Epithelial cell of proximal tubule (primary cell): Measurements from ENCODE around the gene WAPL. TPM values are rescaled to one million over a fixed set of nuclear protein-coding genes. Genes with fewer than 3 reads are reported as not detected.

Experiments used
- DNase-seq: peaks from one replicate; pipeline ENCODE4 v3.0.0-alpha.2; 2011; ENCODE audit warnings: low read depth
- H3K4me3 ChIP-seq: 2 replicates; pipeline ENCODE4 v1.5.1; 2011; ENCODE audit warnings: low read depth, mild to moderate bottlenecking, low read length
- total RNA-seq: library from RNA; depleted of rRNA; stranded (reverse); fragments of >200 nt; gene quantifications from 2 replicates; pipeline ENCODE4 v1.2.3, GENCODE V29; 2015
- TF ChIP-seq, protein P1 (sequence below): conservative IDR thresholded peaks from 2 replicates; pipeline ENCODE4 v1.5.1; 2012; ENCODE audit warnings: low read depth, mild to moderate bottlenecking, low read length

WAPL gene
- total RNA-seq, 1 donor from 2014 or later, result 27.6 TPM

DNA sequence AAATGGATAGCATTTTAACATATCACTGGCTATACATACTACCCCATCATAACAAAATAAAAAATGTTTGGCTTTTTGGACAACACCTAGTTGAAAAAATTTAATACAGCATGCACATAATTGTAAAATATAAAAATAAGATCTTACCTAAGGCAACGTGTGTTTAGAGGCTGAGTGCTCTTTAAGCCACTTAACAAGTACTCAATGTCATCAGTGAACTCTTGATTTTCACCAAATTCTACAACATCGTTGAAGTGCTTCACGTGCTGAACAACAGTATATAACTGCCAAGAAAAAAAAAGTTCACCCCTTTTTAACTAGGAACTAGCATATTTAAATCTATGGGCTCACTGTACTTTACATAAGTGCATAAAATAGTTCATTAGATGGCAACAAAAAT lies 49.5 kb downstream of the WAPL start:
- no peak overlapping the region for H3K4me3 ChIP-seq
- no peak for DNase-seq
- TF ChIP-seq, protein P1, sequence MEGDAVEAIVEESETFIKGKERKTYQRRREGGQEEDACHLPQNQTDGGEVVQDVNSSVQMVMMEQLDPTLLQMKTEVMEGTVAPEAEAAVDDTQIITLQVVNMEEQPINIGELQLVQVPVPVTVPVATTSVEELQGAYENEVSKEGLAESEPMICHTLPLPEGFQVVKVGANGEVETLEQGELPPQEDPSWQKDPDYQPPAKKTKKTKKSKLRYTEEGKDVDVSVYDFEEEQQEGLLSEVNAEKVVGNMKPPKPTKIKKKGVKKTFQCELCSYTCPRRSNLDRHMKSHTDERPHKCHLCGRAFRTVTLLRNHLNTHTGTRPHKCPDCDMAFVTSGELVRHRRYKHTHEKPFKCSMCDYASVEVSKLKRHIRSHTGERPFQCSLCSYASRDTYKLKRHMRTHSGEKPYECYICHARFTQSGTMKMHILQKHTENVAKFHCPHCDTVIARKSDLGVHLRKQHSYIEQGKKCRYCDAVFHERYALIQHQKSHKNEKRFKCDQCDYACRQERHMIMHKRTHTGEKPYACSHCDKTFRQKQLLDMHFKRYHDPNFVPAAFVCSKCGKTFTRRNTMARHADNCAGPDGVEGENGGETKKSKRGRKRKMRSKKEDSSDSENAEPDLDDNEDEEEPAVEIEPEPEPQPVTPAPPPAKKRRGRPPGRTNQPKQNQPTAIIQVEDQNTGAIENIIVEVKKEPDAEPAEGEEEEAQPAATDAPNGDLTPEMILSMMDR, result no peak

DNA sequence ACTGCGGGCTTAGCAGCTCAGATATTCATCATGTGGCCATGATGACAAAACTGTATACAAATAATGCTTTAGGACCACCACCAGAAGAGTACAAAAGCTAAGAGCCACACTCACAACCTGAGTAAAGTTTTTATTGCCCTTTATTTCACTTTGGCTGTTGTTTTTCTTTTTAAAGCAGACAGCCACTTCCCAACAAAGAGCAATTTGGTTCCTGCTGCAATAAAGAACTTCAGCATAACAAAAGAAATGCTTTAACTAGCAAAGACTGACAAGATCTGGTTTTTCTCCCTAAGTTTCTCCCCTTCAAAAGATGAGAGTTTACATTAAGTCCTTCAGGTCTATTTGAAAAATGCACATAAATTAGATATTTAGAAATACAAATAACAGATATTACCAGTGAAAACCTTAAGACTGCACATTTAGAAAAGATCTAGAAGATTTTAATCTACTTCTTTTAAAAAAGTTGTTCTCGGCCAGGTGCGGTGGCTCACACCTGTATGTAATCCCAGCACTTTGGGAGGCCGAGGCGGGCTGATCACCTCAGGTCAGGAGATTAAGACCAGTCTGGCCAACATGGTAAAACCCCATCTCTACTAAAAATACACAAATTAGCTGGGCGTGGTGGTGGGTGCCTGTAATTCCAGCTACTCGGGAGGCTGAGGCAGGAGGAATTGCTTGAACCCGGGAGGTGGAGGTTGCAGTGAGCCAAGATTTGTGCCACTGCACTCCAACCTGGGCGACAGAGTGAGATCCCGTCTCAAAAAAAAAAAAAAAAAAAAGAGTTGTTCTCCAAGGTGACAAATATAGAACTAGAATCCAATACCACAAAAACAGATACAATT lies 59.4 kb downstream of the WAPL start:
- H3K4me3 ChIP-seq, result no peak overlapping the region
- DNase-seq, result no peak
- TF ChIP-seq, protein P1, result no peak

DNA sequence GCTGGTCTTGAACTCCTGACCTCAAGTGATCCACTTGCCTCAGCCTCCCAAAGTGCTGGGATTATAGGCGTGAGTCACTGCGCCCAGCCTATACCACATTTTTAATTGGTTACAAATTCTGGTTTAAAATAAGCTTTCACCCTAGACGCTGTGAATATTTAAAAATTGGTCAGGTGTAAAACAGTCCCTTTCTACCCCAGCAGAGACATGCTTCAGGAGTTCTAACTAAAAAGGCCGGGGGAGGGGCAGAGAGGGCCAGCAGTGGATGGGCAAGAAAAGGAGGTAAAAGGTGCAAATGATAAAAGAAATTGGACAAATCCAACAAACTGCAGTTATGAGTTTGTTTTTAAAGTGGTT lies 70.0 kb downstream of the WAPL start:
- no peak overlapping the region for H3K4me3 ChIP-seq
- TF ChIP-seq, protein P1, result no peak
- DNase-seq, result peak; percentile 83

DNA sequence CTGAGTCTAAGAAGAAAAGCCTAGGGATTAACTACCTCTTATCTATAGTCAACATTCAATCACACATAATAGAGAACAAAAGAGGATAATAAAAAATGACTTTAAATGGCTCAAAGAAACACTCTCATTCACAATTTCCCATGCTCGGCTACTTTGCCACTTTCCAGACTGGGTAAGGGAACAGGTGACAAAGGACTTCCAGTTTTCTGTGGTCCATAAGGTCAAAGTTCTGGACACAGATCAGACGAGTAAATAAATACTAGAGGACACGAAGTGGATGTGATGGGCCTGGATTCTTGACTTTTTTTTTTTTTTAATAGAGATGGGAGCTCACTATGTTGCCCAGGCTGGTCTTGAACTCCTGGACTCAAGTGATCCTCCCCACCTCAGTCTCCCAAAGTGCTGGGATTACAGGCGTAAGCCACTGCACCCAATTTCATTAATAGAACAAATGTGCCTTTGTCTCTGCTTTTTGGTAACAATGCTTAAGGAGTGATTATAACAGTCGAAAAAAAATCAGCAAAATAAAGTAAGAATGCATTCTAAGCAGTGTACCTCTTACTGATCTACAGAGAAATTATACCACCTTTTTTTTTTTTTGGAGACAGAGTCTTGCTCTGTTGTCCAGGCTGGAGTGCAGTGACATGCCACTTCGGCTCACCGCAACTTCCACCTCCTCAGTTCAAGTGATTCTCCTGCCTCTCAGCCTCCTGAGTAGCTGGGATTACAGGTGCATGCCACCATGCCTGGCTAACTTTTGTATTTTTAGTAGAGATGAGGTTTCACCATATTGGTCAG lies 70.6 kb downstream of the WAPL start:
- no peak for DNase-seq
- H3K4me3 ChIP-seq, result no peak overlapping the region
- TF ChIP-seq, protein P1, result no peak

DNA sequence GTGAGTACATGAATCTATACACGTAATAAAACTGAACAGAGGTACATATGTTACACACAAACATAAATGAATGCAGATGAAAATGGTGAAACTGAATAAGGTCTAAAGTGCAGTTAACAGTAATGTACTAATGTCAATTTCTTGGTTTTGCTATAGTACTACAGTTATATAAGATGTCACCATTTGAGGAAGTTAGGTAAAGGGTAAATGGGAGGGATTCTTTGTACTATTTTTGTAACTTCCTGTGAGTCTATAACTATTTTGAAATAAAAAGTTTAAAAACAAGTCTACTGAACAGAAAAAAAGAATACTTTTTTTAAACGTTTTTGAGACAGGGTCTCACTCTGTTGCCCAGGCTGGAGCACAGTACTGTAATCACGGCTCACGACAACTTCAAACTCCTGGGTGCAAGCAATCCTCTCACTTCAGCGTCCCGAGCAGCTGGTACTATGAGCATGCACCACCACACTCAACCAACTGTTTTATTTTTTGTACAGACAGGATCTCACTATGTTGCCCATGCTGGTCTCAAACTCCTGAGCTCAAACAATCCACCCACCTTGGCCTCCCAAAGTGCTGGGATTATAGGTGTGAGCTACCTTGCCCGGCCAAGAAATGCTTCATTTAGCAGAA lies 71.5 kb downstream of the WAPL start:
- H3K4me3 ChIP-seq, result no peak overlapping the region
- TF ChIP-seq, protein P1, result no peak
- no peak for DNase-seq

DNA sequence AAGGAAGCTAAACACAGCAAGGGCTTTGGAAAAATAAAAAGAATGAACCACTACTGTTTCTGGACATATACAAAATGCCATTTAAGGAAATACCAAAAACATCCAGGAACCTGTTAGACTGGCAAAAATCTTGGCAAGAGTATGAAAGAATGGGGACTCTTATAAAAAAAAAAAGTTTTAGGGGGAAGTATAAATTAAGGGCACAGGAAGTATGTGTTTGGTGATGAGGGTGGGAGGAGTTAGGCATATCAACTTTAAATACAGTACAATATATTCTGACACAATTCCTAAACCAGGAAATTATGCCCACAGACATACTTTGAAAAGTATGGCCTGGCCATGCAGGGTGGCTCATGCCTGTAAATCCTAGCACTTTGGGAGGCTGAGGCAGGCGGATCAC lies 74.2 kb downstream of the WAPL start:
- TF ChIP-seq, protein P1, result no peak
- no peak overlapping the region for H3K4me3 ChIP-seq
- DNase-seq, result no peak
